ENCODE measurements around the gene SIGLEC7. TPM values are rescaled to one million over a fixed set of nuclear protein-coding genes. Genes with fewer than 3 reads are reported as not detected.

SIGLEC7 gene
- polyA plus RNA-seq, 1 experiment = not detected

- TF ChIP-seq CTCF (IDR thresholded peaks at IDR 0.05; ENCODE audit: low read depth, low read length) = no peak
- no peaks in the 10 kb centered on the region for H3K27me3 ChIP-seq (ENCODE audit: control insufficient read depth, insufficient read depth, low read length)
- no peak within 1 kb of the TSS for H3K4me3 ChIP-seq (ENCODE audit: low read depth, low read length)
- no peak for DNase-seq (ENCODE audit: low read depth, low spot score)
- ChIA-PET CTCF (no interaction called here), POLR2A (no interaction called here)
- no peak within 1 kb of the TSS for H3K27ac ChIP-seq (ENCODE audit: low read depth, low read length)
- H3K9me3 ChIP-seq (ENCODE audit: control insufficient read depth, insufficient read depth, low read length) = no peaks in the 10 kb centered on the region
These were observed 17.4 kb upstream of the SIGLEC7 start, which contains the start of gene SIGLEC9 for GRCh38 chr19:51124729-51125128. SIGLEC9 (plus strand) TSS chr19:51124906; CDS start chr19:51124975, 69 bp downstream.

GRCh38 chr19:51125421-51126075 is 16.6 kb upstream of the SIGLEC7 start:
- Histone ChIP-seq H3K27me3 (ENCODE audit: control insufficient read depth, insufficient read depth, low read length) (no peaks in the 10 kb centered on the region), H3K4me3 (ENCODE audit: low read depth, low read length) (no peak overlapping the region), H3K9me3 (ENCODE audit: control insufficient read depth, insufficient read depth, low read length) (no peaks in the 10 kb centered on the region), H3K27ac (ENCODE audit: low read depth, low read length) (no peak overlapping the region)
- ChIA-PET CTCF (no interaction called here), POLR2A (no interaction called here)
- no peak for DNase-seq (ENCODE audit: low read depth, low spot score)
- TF ChIP-seq CTCF (IDR thresholded peaks at IDR 0.05; ENCODE audit: low read depth, low read length) = no peak

GRCh38 chr19:51127032-51127431 is 15.1 kb upstream of the SIGLEC7 start:
- DNase-seq (ENCODE audit: low read depth, low spot score) = no peak
- TF ChIP-seq CTCF (IDR thresholded peaks at IDR 0.05; ENCODE audit: low read depth, low read length) = no peak
- no peaks in the 10 kb centered on the region for H3K9me3 ChIP-seq (ENCODE audit: control insufficient read depth, insufficient read depth, low read length)
- CTCF ChIA-PET = no interaction called here
- POLR2A ChIA-PET = no interaction called here
- H3K27me3 ChIP-seq (ENCODE audit: control insufficient read depth, insufficient read depth, low read length) = no peaks in the 10 kb centered on the region
- H3K27ac ChIP-seq (ENCODE audit: low read depth, low read length) = no peak overlapping the region
- no peak overlapping the region for H3K4me3 ChIP-seq (ENCODE audit: low read depth, low read length)

GRCh38 chr19:51127755-51128154 is 14.3 kb upstream of the SIGLEC7 start:
- CTCF ChIA-PET = no interaction called here
- Histone ChIP-seq H3K4me3 (ENCODE audit: low read depth, low read length) (no peak overlapping the region), H3K9me3 (ENCODE audit: control insufficient read depth, insufficient read depth, low read length) (no peaks in the 10 kb centered on the region), H3K27ac (ENCODE audit: low read depth, low read length) (no peak overlapping the region), H3K27me3 (ENCODE audit: control insufficient read depth, insufficient read depth, low read length) (no peaks in the 10 kb centered on the region)
- no peak for DNase-seq (ENCODE audit: low read depth, low spot score)
- POLR2A ChIA-PET = no interaction called here
- no peak for TF ChIP-seq CTCF (IDR thresholded peaks at IDR 0.05; ENCODE audit: low read depth, low read length)

- no peak for DNase-seq (ENCODE audit: low read depth, low spot score)
- Histone ChIP-seq H3K9me3 (ENCODE audit: control insufficient read depth, insufficient read depth, low read length) (no peaks in the 10 kb centered on the region), H3K4me3 (ENCODE audit: low read depth, low read length) (no peak overlapping the region), H3K27me3 (ENCODE audit: control insufficient read depth, insufficient read depth, low read length) (no peaks in the 10 kb centered on the region), H3K27ac (ENCODE audit: low read depth, low read length) (no peak overlapping the region)
- POLR2A ChIA-PET = no interaction called here
- no peak for TF ChIP-seq CTCF (IDR thresholded peaks at IDR 0.05; ENCODE audit: low read depth, low read length)
- CTCF ChIA-PET = interaction anchor here (0.6 kb wide), 1 partner anchor 443 kb away, joined by 4 read pairs; the partner anchor contains the start of gene ZNF175
These were observed 13.9 kb upstream of the SIGLEC7 start for GRCh38 chr19:51128227-51128626.
